ENCODE measurements around the gene FNBP1.

FNBP1 gene

DNA sequence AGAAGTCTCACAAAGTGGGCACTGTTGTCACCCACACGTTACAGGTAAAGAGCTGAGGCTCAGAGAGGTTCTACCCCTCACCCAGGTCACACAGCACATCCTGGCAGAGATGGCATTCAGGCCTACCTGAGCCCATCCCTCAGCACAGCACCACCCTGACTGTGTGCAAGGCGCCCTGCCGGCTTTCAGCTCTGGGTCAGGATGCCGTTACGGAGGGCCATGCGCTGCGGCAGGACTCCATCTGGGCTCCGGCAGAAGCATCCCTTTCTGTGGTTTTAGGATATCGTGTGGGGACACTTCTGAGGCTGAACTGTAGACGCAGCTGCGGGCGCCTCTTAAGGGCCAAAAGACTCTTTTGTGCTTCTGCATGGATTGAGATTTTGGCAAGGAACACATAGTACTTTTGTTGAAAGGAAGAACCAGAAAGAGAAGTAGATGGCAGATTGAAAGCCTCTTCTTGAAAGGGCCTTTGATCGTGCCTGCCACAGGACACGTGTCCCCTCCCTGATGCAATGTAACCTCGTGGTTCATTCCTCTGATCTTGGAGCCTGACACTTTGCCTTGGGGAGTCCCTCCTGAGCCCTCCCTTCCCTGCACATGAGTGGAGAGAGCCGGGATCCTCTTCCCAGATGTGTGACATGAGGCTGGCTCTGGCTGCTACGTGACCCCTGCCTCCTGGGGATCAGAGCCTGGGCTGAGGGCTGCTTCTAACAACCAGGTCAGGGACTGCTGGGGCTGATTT, 176.4 kb downstream of the FNBP1 start:
- in situ Hi-C loops (cut with MboI; ENCODE audit: low sequenced_read_pairs) = no loop called here

GRCh38 chr9:129865668-129866320, 177.2 kb downstream of the FNBP1 start:
- in situ Hi-C loops (cut with MboI; ENCODE audit: low sequenced_read_pairs) = no loop called here

- in situ Hi-C loops (cut with MboI; ENCODE audit: low sequenced_read_pairs) = no loop called here
Observed at GRCh38 chr9:129864991-129865647, 177.9 kb downstream of the FNBP1 start.

- in situ Hi-C loops (cut with MboI; ENCODE audit: low sequenced_read_pairs) = no loop called here
Observed at GRCh38 chr9:129863059-129863690, 179.8 kb downstream of the FNBP1 start.

DNA sequence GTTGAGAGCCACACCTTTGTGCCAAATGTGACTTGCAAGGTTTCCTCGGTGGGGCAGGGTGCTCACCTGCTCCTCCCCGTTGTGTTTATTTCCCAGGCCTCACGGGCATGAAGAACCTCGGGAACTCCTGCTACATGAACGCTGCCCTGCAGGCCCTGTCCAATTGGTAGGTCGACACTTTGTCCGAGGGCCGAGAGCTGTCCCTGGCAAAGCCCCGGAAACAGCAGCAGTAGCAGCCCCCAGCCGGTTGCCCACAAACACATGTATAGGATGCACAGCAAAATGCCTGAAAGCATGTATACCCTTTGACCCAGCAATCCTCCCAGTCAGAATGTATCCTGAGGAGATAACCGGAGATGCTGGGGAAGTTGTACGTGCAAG, 181.6 kb downstream of the FNBP1 start:
- in situ Hi-C loops (cut with MboI; ENCODE audit: low sequenced_read_pairs) = no loop called here

DNA sequence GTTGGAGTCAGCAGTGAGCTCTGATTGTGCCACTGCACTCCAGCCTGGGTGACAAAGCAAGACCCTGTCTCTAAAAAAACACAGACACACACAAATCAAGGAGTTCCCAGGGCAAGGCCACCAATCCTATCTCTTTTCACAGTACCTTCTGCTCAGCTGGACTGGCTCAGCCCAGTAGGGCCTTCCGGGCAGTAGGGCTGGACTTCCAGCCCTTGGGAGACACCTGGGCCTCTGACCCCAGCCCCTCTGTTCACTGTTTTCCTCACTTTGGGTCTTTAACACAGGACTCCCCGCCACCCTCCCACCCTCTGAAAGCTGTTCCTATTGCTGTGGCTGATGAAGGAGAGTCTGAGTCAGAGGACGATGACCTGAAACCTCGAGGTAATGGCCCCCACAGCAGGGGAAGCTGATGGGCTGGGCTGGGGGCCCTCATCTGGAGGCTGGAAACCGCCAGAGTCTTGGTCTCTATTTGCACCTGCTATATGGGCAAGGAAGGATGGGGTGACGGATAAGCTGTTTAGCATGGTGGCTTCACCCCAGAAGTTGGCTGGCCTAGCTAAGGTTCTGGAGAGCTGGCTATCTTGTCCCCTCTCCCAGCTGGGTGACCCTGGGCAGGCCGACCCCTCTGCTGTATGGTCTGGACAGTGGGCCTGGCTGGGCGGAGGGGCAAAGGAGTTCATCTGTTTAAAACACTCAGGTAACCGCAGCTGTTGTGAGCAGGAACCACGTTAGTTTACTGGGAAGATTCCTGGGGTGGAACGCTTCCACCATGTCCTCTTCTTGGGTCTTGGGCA, 182.1 kb downstream of the FNBP1 start:
- in situ Hi-C loops (cut with MboI; ENCODE audit: low sequenced_read_pairs) = no loop called here

DNA sequence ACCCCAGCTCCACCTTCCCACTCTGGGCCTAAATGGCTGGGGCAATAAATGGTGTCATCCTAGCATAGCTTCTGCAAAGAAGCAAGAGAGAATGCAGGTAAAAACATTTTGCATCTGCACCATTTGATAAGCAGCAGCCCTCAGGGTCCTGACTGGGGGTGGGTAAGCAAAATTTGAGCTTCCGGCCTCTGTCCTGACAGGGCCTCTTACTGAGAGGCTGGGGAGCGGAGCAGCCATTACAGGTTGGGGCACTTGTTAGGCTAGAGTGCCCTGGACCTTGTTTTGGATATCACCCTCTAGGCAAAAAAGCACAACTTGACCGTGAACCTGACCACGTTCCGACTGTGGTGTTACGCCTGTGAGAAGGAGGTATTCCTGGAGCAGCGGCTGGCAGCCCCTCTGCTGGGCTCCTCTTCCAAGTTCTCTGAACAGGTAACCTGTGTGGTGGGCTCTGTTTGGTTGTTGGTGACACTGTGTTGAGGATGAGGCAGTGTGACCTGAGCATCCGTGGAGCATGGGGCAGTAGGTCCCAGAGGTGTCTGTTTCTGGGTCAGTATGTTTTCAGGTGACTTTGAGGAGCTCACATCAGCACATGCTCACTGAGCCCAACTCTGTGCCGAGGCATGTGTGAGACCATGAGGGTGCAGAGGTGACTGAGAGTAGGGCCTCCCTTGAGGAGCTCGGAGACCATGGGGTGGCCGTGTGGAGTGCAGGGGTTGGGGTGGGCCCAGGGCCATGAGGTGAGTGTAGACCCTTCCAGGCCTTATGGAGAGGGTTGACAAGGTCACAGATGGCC, 184.6 kb downstream of the FNBP1 start:
- in situ Hi-C loops (cut with MboI; ENCODE audit: low sequenced_read_pairs) = no loop called here

GRCh38 chr9:129857207-129857606, 185.8 kb downstream of the FNBP1 start:
- in situ Hi-C loops (cut with MboI; ENCODE audit: low sequenced_read_pairs) = no loop called here

DNA sequence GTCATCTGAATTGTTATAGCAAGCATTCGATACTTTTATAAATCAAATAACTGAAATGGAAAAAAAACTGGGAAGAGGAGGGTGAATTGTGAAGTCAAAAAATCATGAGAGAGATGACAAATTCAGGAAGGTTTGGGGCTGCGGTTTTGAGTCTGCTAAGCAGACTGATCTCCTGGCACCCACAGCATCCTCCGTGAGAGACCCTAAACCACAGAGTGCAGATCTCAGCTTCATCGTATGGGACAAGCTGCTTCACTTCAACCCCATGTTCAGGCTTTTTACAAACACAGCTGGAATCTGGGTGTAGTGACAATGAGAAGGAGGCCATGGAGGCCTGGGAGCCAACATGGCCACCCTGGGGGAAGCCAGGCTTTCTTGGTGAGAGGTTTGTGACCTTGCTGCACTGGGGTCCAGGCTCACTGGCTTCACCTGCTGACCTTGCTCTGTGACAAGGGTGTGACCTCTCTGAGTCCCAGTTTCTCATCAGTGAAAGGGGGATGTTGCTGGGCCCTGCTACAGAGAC, 188.3 kb downstream of the FNBP1 start:
- in situ Hi-C loops (cut with MboI; ENCODE audit: low sequenced_read_pairs) = no loop called here

DNA sequence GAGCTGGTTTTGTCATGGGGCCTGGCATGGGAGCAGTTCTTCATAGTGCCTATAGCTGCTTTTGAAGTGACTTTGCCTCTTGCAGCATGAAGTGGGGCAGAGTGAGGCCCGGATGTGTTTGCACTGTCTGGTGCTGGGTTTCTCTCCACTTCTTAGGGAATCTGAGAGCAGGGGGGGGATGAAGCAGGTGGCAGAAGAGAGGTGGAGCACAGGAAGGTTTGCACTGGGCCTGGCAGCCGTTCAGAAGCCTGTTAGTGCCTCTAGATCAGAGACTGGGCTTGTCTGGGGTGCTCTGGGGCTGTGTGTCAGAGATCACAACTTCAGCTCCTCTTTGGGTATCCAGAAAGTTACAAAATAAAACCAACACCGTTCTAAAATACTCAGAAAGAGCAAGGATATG, 189.4 kb downstream of the FNBP1 start:
- in situ Hi-C loops (cut with MboI; ENCODE audit: low sequenced_read_pairs) = no loop called here

DNA sequence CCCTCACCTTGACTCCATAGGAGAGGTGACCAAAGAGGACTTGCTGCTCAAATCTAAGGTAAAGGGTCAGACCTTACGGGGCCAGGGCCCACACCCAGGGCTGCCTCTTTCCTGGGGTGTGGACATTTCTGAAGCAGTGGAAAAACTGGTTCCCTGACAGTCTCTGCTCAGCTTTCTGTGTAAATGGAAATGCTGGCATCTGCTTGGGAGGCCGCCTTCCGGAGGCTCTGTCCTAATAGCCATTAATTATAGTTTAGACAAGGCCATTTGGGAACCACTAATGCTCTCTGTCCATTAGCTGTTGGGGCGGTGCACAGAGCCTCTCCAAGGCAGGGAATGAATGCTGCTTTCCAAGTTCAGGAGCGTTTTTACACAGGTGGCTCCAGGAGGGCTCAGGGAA, 190.4 kb downstream of the FNBP1 start:
- in situ Hi-C loops (cut with MboI; ENCODE audit: low sequenced_read_pairs) = no loop called here

- in situ Hi-C loops (cut with MboI; ENCODE audit: low sequenced_read_pairs) = no loop called here
Observed at GRCh38 chr9:129851821-129852220, 191.2 kb downstream of the FNBP1 start.

DNA sequence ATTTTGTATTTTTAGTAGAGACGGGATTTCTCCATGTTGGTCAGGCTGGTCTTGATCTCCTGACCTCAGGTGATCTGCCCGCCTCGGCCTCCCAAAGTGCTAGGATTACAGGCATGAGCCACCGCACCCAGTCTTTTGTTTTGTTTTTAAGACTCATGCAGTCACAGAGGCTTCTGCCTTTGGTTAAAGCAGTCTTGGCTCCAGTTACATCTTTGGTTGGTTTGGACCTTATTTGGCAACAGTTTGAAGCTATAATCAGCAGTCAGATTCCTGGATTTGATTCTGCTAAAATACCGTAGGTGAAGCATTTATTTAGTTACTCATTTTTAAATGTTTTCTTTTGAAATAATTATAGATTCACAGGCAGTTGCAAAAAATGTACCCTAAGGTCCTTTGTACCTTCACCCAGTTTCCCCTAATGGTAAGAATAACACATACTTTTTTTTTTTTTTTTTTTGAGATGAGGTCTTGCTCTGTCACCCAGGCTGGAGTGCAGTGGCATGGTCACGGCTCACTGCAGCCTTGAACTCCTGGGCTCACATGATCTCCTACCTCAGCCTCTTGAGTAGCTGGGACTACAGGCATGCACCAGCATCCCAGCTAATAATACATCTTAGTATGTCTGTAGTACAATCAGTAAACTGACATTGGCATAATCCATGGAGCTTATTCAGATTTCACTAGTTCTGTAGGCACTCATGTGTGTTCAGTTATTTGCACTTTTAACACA, 192.0 kb downstream of the FNBP1 start:
- in situ Hi-C loops (cut with MboI; ENCODE audit: low sequenced_read_pairs) = no loop called here

DNA sequence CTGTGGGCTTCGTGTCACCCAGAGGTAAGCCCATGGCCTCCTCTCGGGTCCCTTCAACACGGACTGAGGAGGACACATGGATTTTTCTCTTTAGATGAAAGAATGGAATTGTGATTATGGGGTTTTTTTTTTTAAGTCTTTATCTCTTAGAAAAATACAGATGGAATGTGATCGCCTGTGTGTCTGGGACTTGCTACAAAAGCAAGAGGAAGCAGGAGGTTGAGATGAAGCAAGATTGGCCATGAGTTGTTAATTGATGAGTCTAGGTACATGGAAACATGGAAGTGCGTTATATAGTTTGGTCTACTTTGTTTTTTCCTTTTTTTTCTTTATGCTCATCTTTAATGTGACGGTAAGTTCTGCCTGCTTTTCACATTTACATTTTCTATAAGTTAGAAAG, 193.1 kb downstream of the FNBP1 start:
- in situ Hi-C loops (cut with MboI; ENCODE audit: low sequenced_read_pairs) = no loop called here

DNA sequence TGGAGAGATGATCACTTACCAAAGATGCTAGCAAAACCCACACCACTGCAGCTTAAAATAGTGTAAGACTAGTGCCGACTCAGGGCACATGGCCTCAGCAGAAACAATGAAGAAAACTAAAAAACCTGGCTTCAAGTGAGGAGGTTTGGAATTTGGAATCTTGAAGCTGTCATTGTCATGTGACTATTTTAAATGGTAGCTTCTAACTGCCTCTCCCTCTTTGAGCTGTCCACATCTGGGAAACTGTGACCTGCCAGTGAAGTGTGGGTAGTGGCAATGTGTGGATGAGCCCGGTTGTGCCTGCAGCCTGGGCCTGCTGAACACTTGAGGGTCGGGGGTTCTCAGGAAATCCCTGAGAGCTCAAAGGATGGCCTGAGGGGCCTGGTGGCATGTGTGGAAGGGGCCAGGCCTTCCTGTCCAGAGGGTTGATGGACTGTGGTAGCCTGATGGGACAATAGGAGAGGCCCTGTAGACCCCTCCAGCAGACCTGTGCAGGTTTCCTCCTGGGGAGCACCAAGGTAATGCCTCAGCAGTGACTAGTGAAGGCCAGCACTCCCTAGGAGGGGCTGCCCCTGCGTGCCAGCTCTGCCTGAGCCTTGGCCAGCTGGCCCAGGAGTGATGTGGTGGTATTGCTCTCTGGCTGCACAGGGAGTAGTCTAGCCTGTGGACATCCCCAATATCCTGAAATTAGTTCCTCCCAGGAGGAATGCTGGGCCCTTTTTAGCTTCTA, 194.1 kb downstream of the FNBP1 start:
- in situ Hi-C loops (cut with MboI; ENCODE audit: low sequenced_read_pairs) = no loop called here

DNA sequence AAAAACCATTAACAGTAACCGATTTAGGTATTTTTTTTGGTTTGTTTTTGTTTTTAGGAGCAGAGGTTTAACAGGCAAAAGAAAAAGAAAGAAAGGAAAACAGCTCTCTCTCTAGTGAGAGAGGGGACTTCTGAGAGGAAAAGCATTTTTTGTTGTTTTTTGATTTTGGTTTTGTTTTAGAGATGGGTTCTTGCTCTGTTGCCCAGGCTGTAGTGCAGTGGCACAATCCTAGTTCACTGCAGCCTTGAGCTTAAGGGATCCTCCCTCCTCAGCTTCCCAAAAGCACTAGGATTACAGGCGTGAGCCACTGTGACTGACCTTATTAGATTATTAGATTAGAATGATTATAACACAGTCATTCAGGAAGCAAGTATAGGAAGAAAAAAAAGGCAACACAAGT, 197.6 kb downstream of the FNBP1 start:
- in situ Hi-C loops (cut with MboI; ENCODE audit: low sequenced_read_pairs) = no loop called here

DNA sequence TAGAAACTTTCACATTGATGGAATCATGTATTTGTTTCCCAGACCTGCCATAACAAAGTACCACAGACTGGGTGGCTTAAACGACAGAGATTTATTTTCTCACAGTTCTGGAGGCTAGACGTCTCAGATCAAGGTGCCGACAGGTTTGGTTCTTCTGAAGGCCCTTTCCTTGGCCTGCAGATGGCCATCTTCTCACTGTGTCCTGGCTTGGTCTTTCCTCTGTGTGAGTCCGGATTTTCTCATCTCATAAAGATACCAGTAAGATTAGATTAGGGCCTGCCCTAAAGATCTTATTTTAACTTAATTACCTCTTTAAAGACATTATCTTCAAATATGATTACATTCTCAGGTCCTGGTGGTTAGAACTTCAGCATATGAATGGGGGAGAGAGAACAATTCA, 201.9 kb downstream of the FNBP1 start:
- in situ Hi-C loops (cut with MboI; ENCODE audit: low sequenced_read_pairs) = no loop called here

DNA sequence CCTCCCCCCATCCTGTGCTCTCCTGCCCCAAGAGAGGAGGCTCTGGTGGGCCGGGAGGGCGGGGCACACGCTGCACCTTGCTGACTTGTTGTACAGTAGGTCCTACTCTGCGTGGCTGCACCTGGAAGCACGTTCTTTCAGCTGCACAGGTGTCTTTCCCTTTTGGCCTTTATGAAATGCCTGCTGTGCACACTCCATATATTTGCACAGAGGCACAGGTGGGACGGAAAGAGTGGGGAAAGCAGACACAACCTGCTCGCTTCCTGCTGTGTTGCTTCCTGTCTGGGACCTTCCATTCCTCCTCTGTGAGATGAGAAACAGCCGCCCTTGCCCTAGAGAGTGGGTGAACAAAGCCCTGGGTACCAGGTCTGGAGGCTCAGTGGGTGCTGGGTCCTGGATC, 203.0 kb downstream of the FNBP1 start:
- in situ Hi-C loops (cut with MboI; ENCODE audit: low sequenced_read_pairs) = no loop called here
